IMR-90 (cell line): Measurements from ENCODE around the gene EHF.

Source experiments
- BHLHE40 ChIP-seq: fragments of 150-350 bp; IDR thresholded peaks from 2 replicates; pipeline ENCODE4 v1.6.1; 2016; ENCODE audit warnings: mild to moderate bottlenecking, low read depth, low read length
- CEBPB ChIP-seq: IDR thresholded peaks from 2 replicates; pipeline ENCODE4 v1.6.1; 2012; ENCODE audit warnings: low read depth, low read length, improper control_type of control experiment
- CTCF ChIP-seq: conservative IDR thresholded peaks from 2 replicates; pipeline ENCODE4 v1.5.1; 2012; ENCODE audit warnings: mild to moderate bottlenecking, low read depth, low read length, improper control_type of control experiment
- MAFK ChIP-seq: IDR thresholded peaks from 2 replicates; pipeline ENCODE4 v1.6.1; 2012; ENCODE audit warnings: low read depth, low read length, improper control_type of control experiment
- MXI1 ChIP-seq: IDR thresholded peaks from 2 replicates; pipeline ENCODE4 v1.6.1; 2012; ENCODE audit warnings: low read depth, mild to moderate bottlenecking, low read length, moderate library complexity, borderline replicate concordance
- NFE2L2 ChIP-seq: fragments of 150-350 bp; IDR thresholded peaks from 2 replicates; pipeline ENCODE4 v1.6.1; 2016; ENCODE audit warnings: low read depth, mild to moderate bottlenecking, low read length
- POLR2A ChIP-seq: IDR thresholded peaks from 2 replicates; pipeline ENCODE4 v1.6.1; 2012; ENCODE audit warnings: mild to moderate bottlenecking, low read depth, low read length
- RAD21 ChIP-seq: IDR thresholded peaks from 2 replicates; pipeline ENCODE4 v1.6.1; 2012; ENCODE audit warnings: low read length, improper control_type of control experiment
- RCOR1 ChIP-seq: IDR thresholded peaks from 2 replicates; pipeline ENCODE4 v1.6.1; 2012; ENCODE audit warnings: mild to moderate bottlenecking, low read length, improper control_type of control experiment; ENCODE audit not compliant: insufficient replicate concordance
- RFX5 ChIP-seq: IDR thresholded peaks from 2 replicates; pipeline ENCODE4 v1.8.0; 2012; ENCODE audit warnings: low read depth, mild to moderate bottlenecking, low read length, moderate library complexity
- SMC3 ChIP-seq: fragments of 150-350 bp; IDR thresholded peaks from 2 replicates; pipeline ENCODE4 v1.6.1; 2016; ENCODE audit warnings: low read depth, mild to moderate bottlenecking, antibody characterized with exemption, low read length, moderate library complexity
- USF2 ChIP-seq: fragments of 150-350 bp; IDR thresholded peaks from 2 replicates; pipeline ENCODE4 v1.6.1; 2017; ENCODE audit warnings: mild to moderate bottlenecking, antibody characterized with exemption, low read length, low read depth

GRCh38 chr11:34639545-34639944 is 18.7 kb downstream of the EHF start:
- TF ChIP-seq CTCF (no peak), RAD21 (no peak), RCOR1 (no peak), USF2 (no peak), POLR2A (no peak), MAFK (no peak), BHLHE40 (no peak), RFX5 (no peak), NFE2L2 (no peak), SMC3 (no peak), MXI1 (no peak), CEBPB (no peak)
